Effector CD8-positive, alpha-beta T cell (primary cell): ENCODE measurements around the gene TENT4A.

ENCODE experiments used
- DNase-seq: peaks from one replicate; lab custom pipeline; 2025; lab: John Stamatoyannopoulos, UW

TENT4A gene

DNA sequence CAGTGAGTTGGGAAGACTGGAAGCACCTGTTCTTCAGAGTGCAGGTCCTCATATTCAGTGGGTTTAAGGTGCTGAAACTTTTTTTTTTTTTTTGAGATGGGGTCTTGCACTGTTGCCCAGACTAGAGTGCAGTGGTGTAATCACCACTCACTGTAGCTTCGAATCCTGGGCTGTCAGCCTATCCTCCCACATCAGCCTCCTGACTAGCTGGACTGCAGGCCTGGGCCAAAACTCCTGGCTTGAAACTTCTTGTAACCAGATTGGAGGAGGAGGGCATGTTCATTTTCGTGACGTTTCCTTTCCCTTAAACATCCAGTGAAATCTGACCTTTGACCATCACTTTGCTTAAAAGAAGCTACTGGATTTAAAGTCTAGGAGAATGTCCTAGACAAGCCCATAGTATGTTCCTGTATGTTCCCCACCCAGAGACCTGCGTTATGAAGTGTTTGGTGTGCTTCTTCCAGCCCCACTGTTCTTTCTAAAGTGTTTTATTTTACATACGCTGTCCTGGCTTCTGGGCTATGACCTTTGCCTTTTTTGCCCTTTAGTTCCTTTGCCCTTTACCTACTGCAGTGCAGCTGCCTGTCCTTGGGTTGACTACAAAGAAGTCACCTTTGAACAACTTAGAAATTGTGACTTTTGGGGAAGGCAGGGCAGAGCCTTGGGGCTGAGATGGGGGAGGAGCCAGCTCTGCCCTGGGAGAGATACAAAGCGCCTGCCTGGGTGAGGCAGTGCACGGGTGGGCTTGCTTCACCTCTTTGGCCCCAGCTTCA lies 18.4 kb downstream of the TENT4A start:
- no peak for DNase-seq

DNA sequence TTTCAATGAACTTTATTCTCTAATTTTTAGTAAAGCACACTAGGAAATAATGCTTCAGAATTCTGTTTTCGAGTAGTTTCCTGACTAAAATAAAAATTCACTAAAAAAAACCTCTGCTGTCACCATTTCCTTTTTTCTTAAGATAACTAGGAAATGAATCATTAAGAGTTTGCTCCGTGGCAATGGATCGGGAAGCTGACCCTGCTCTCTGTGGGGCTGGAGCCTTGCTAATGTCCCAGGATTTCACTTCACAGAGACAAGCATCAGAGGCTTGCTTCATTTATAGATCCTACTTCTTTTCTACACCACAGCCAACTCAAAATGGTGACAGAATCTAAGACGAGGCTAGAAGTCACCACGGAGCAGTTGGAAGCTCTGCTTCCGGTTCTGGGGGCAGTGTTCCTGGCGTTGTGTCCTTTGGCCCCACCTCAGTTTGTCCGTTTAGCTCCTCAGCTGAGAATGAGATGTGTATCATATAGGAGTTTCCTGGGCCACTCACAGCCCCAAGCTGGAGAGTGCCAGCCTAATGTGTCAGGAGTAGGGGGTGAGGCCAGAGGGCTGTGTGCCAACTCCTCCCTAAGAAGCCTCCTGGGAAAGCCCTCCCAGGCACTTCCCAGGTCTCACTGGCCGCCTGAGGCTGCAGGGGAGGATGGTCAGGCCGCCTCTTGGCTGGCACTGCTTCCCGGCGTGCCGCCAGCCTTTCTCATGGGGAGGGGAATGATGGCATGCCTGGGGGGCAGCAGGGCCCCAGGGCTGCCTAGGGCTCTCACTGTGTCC lies 19.6 kb downstream of the TENT4A start:
- no peak for DNase-seq

DNA sequence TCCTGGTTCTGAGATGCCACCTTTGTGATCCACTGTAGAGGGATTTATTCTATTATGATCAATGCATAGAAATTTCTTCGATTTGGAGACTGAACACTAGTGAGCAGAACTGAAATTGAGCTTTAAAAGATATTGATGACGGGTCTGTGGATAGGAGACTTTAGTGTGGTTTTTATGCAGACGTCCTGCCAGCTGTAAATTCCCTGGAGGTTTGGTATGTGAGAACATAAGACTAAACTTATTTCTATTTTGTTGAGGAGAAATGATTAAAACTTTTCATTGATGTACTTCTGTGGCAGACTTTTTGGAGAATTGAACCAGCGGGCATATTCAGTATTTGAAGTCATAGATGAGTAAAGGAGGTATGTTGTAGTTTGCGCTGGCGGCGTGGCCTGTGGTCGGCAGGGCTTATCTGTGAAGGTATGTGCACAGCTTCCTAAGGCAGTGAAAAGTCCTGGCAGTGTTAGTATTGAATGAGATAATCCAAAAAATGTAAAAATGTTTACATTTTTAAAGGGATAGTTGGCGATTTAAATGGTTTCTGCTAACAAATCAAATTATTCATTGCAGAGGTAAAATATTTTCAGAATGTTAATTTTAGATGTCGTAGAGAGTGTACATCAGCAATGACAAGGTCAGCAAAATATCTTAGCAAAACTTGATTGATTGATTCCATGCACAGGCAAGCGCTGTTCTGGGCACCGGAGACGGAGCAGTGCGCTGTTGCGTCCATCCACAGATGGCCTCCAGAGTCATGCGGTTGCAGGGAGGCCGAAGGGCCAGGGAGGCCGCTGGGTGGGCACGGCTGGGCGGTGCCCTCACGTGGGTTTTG lies 20.4 kb downstream of the TENT4A start:
- no peak for DNase-seq

DNA sequence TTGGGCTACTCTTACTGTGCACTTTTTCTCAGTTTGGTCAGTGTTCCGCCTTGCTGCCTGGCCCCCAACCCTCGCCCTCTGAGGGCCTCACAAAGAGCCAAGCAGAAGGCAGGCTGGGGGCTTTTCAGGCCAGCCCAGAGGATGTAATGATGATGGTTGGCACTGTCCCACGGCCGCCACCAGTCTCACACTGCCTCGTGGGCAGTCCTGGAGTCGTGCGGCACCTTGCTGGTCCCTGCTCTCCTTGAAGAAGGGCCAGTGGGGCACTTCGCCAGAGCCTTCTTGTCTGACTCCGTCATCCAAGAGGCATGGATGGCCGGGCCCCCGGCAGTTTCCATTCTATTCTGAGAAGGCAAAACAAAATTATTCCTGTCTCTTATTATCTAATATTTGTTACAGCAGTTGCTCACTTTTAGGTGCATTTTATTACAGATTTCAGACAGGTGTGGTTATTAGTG lies 21.0 kb downstream of the TENT4A start:
- no peak for DNase-seq

DNA sequence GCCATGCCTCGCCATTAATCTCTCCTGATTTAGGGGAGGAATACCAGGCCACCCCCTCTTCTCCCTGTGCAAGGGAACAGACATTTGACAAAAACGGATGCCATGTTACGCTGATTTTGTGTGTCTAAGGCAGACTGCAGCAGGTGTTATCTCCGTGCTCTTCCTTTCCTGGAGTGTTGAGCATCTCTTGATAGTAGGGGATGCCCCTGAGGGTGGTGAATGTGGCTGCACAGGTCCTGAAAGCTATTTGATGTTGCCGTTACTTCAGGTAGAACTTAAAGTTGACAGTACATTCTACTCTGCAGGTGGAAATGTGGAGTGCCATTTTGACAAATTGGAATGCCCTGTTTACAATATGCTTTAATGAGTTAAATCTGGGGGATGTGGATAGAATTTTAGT lies 21.5 kb downstream of the TENT4A start:
- no peak for DNase-seq

DNA sequence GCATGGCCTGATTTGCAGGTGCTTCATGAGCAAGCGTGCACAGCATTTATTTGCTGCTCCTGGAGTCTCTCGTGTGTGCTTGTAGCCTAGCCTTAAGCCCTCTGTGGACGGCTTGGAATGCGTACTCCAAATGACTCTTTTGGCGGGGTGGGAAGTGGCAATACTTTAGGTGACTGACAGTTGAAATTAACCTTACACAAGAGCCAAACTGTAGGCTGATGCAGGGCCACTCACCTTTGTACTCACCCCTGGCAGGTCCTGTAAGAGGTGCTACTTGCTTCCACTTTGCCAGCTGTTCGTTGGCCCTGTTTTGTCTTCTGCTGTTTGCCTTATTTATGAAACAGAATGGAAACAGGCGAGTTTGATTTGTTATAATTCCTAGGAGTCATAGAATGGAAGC lies 22.9 kb downstream of the TENT4A start:
- DNase-seq, result no peak

DNA sequence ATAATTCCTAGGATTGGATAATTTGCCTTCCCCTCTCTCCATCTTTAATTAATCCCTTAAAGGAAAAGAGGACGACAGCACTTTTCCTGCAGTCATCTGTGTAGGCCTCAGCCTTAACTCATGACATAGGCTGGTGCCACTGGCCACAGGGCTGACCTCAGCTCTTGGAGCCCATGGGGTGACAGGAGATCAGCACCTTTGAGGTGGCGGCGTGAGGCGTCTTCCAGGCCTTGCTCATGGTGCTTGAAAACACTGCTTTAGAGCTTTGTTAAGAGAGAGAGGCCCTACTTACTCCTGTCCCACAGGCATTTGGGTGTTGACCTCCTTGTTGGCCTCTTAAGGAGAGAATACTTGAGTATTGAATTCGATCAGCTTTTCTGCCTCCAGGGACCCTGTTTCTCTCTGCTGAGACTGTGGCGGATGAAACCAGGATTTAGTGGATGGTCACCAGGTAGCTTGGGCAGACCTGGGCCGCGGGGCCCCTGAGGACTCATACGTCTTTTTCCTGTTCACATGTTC lies 23.4 kb downstream of the TENT4A start:
- no peak for DNase-seq

DNA sequence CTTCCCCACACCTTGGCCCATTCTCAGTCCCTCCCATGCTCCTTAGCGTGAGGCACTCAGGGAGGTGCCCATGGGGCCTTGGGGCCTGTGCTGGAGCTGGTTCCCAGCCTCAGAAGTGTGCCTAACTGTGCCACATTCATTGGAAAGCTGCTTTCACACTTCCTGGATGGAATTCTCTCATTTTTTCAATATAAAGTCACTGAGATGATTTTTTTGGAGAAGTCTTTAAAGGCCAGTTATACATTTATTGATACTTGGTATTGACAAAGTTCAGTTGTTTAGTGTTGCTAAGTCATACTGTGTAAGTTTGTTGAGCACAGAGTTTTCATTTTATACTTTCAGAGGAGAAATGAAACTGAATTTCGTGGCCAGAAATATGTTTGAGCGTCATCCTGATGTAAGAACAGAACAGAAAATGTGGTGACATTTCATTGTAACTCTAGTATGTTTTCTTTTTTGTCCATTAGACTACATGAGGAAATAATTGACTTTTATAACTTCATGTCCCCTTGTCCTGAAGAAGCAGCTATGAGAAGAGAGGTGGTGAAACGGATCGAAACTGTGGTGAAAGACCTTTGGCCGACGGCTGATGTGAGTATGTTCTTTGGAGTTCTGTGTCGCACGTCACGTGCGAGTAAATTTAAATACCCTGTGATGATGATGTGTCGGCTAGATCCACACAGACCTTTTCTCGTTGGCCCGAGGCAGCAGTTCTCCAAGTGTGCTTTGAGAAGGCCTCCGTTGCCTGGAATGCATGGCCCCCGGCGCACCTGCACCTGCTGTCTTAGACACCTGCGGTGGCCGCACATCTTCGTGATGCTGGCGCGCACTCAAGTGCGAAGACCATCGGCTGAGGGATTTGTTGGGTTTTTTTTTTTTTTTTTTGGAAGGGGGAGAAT lies 24.1 kb downstream of the TENT4A start:
- no peak for DNase-seq

DNA sequence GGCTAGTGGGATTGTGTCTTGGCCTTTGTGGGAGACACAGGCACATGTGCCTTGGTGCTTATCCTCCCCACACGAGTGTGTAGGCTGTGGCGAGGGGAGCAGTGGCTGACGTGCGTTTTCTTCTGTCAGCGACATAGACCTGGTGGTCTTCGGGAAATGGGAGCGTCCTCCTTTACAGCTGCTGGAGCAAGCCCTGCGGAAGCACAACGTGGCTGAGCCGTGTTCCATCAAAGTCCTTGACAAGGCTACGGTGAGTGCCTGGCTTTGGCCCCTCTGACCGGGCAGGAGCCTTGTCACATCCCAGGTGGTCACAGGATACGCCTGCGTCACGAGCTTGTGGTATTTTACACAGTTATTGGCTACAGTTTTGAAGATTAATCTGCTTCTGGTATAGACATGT lies 26.4 kb downstream of the TENT4A start:
- DNase-seq, result no peak

DNA sequence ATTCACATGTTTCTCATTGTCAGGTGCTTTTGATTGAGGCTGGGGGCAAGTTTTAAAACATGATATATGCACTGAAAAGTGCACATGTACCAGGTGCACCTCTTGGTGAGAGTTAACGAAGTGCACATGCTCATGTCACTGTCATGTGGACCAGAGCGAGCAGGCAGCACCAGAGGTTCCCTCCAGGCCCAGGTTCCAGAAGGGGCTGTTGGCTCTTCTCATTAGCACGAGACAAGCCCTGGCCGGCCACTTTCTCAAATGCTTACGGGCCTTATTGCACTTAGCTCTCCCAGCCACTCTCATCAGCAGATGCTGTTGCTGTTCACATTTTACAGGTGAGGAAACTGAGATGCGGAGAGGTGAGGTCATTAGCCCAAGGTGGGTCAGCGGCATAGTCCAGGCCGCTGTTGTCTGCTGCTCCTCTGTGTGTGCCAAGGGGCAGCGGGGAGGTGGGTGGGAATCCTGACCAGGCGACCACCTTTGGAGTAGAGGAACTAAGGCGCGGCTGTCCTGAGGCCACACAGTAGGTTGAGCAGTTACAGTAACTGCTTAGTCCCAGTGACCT lies 27.4 kb downstream of the TENT4A start:
- DNase-seq, result no peak

DNA sequence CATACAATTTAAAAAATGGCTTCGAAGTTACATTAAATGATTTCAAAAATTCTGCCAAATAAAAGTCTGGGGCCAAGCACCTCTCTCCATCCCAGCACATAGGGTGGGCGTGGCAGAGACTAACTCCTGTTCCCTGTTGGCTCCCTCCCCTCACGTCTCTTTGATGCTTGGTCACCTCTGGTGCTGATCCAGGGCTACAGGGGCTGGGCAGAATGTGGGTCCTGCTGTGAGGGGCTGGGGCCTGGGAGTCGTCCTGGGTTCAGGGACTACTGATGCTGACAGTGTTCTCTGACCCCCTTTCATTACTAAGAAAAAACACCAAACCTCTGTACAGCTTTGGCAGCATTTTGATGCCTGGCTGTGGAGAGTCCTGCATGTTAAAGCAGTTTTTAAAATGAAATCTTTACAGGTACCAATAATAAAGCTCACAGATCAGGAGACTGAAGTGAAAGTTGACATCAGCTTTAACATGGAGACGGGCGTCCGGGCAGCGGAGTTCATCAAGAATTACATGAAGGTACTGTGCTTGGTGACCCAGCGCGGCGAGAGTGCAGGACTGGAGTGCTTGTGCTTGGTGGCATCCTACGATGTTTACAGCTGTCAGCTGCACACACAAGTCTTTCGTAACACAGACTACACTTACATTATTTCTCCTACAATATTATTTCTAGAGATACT lies 29.0 kb downstream of the TENT4A start:
- DNase-seq, result no peak

DNA sequence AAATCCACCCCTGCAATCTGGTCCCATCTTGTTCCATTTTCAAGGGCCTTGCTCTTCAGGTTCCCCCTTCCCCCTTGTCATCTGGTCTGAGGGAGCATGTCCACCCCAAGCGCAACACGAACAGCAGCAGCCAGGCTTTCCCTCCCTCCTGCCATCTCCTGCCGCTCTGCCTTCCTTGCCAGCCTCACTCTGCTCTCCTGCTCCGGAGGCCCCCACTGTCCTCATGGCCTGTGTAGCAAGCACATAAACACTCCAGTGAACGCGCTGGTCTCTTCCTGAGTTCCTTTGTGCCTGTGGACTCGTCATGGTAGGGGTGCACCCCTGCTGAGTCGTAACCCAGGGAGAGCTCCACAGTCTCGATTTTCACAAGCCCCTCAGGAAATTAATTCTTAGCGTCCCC lies 29.9 kb downstream of the TENT4A start:
- no peak for DNase-seq

DNA sequence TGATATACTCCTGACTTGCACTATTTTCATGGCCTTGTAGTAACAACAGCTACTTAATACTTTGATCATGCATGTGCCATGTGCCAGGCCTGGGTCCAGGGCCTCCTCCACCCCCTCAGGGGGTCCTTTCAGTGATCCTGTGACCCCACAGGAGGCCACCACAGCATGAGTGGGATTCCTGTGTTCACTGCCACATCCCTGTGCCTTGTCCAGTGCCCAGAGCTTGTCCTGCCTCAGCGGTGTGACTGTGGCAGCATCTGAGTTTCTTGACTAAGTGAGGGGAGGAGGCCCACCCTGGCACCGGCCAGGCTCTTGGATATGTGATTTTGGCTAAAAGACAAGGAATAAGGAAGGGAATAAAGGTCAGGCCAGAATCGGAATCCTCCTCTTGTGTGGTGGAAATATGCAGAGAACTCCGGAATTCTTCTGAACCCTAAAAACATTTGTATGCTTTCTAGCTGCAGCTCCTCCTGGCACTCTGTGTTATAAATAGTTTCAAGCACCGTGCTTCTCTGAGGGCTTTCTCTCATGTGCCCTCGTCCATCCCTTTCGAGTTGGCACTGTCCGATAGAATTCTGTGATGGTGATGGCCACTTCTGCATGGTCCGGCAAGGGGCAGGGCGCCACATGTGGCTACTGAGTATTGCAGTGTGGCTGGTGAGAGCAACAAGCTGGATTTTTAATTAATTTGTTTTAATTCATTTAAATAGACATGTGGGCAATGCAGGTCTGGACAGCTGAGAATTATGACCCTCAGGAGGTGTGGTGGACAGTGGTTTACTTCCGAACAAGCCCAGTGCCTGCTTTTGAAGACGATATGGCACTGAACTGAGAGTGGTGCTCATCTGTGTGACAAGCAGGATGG lies 31.8 kb downstream of the TENT4A start:
- DNase-seq, result no peak

DNA sequence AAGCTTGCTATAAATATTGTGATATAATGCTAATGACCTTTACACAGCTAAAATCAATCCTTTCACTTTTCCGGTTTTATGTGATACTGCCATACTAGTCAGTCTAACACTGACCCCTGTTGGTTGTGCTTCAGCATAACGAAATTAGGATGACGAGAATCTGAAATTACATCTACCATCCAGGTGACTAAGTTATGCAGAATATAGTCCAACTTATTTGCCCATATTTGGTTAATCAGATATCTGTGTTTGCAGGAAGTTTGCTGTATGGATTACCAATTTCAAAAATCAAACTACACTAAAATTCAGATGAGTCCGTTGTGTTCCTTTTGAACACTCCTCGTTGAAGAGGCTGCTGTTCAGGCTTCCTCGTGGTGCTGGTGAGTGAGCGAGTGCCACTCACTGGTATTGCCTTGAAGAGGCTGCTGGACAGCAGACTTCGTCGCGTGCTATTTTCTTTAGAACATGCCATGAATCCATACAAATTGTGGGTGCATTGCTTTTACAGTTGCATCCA lies 32.5 kb downstream of the TENT4A start:
- DNase-seq, result no peak

DNA sequence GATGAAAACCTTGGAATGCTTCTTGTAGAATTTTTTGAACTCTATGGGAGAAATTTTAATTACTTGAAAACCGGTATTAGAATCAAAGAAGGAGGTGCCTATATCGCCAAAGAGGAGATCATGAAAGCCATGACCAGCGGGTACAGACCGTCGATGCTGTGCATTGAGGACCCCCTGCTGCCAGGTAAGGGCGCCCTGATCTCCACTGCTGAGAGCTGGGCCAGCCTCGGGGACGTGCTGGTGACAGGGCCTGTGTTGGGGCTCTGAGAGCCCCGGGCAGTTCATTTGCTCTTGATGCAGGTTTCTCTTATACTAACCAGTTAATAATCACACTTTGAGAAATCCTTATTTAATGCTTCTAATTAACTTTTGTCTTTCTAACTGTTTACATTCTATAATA lies 33.0 kb downstream of the TENT4A start:
- DNase-seq, result no peak

DNA sequence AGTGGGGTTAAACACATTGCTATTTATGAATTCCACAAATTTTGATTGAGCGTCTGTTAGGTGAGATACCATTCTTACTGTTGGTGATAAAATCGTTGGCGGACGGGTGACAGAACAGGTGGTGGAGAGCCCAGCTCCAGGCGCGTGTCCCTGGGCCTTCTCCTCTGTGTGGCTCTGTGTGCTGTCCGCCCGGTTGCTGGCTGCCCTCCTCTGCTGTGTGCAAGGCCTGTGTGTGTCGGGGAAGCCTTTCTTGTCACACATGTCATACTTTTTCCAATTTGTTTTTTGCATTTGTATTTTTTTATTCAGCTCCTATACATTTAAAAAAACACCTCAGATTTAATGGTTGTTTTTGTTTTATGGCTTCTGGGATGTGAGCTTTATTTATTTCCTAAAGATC lies 33.9 kb downstream of the TENT4A start:
- no peak for DNase-seq

DNA sequence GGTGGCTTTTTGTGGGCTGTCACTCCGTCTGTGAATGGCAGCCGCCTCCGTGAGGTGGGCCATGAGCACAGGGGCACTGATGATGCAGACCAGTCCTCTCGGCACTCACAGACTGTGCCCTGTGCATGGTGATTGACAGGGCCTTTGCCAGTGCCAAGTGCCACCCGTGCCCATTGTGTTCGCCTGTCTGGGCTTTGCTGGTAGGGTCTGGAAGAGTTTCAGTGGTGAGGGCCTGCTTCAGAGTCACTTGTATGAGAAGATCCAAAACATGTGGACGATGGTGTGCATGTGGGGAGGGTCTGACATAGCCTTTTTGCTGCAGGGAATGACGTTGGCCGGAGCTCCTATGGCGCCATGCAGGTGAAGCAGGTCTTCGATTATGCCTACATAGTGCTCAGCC lies 34.9 kb downstream of the TENT4A start:
- DNase-seq, result no peak

DNA sequence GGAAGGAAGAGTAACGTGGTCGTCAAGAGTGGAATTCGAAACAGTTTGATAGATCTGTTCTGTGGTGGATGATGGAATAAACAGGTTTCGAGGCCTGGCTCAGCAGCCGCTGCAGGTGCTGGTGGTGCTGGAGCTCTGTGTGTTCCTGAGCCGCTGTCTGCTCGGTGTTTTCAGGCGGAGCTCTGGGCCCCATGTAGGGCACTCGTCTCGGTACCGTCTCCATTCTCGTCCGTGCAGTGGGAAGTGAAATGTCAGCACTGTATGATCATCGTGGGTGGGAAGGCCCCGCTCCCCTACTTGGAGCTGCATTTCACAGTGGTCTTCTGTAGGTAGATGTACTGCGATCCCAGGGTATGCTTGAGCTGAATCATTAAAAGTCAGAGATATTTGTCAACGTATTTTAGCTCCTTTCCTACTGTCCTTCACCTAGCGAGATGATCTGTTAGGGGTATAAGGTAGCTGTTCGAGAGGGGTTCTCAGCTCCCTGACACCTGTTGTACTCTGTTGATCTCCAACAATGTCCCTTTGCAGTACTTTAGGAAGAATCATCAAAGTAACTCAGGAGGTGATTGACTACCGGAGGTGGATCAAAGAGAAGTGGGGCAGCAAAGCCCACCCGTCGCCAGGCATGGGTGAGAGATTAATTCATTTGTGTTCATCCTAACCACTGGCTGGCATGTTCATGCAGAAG lies 35.9 kb downstream of the TENT4A start:
- no peak for DNase-seq
